ENCODE results near the gene CNR1.

DNA sequence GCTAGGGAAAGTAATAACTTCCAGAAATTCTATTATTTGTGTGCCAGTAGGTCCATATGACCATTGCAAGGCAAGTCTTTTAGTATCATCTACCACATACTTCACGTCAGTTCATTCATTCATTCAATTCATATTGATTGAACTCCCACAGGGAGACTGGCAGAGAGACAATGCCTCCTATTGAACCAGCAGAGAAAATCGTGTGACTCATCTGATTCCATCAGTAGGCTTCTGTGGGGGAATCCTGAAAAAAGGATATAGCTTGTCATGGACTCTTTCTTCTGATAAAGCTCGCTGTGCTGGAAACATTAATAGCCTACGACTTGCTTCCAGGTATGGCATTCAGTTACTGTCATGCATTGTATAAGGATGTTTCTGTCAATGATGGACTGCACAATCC, 45.3 kb upstream of the CNR1 start:
- TF ChIP-seq, protein P1, sequence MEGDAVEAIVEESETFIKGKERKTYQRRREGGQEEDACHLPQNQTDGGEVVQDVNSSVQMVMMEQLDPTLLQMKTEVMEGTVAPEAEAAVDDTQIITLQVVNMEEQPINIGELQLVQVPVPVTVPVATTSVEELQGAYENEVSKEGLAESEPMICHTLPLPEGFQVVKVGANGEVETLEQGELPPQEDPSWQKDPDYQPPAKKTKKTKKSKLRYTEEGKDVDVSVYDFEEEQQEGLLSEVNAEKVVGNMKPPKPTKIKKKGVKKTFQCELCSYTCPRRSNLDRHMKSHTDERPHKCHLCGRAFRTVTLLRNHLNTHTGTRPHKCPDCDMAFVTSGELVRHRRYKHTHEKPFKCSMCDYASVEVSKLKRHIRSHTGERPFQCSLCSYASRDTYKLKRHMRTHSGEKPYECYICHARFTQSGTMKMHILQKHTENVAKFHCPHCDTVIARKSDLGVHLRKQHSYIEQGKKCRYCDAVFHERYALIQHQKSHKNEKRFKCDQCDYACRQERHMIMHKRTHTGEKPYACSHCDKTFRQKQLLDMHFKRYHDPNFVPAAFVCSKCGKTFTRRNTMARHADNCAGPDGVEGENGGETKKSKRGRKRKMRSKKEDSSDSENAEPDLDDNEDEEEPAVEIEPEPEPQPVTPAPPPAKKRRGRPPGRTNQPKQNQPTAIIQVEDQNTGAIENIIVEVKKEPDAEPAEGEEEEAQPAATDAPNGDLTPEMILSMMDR (IDR thresholded peaks at IDR 0.05; ENCODE audit: low read length) = no peak
- TF ChIP-seq EZH2 (IDR thresholded peaks at IDR 0.05; ENCODE audit: borderline replicate concordance, low read length) = no peak

All from OCI-LY1 (cell line).